ENCODE measurements around the gene IRX4. TPM values are rescaled to one million over a fixed set of nuclear protein-coding genes. Genes with fewer than 3 reads are reported as not detected.

The IRX4 gene
- total and polyA plus RNA-seq, 4 donors = not detected

GRCh38 chr5:1880377-1881025 is 2.2 kb downstream of the IRX4 start (continued):
- TF ChIP-seq EGR1 (IDR thresholded peaks at IDR 0.05; ENCODE audit: low read depth in 2 of 2) (no peak), ATF3 (IDR thresholded peaks at IDR 0.05) (no peak), FOXA2 (IDR thresholded peaks at IDR 0.05) (no peak), FOXA1 (IDR thresholded peaks at IDR 0.05) (no peak), TAF1 (conservative IDR thresholded peaks at IDR 0.05) (no peak), MAX (IDR thresholded peaks at IDR 0.05) (no peak), RAD21 (IDR thresholded peaks at IDR 0.05) (no peak), HNF4G (IDR thresholded peaks at IDR 0.05) (no peak)

DNA sequence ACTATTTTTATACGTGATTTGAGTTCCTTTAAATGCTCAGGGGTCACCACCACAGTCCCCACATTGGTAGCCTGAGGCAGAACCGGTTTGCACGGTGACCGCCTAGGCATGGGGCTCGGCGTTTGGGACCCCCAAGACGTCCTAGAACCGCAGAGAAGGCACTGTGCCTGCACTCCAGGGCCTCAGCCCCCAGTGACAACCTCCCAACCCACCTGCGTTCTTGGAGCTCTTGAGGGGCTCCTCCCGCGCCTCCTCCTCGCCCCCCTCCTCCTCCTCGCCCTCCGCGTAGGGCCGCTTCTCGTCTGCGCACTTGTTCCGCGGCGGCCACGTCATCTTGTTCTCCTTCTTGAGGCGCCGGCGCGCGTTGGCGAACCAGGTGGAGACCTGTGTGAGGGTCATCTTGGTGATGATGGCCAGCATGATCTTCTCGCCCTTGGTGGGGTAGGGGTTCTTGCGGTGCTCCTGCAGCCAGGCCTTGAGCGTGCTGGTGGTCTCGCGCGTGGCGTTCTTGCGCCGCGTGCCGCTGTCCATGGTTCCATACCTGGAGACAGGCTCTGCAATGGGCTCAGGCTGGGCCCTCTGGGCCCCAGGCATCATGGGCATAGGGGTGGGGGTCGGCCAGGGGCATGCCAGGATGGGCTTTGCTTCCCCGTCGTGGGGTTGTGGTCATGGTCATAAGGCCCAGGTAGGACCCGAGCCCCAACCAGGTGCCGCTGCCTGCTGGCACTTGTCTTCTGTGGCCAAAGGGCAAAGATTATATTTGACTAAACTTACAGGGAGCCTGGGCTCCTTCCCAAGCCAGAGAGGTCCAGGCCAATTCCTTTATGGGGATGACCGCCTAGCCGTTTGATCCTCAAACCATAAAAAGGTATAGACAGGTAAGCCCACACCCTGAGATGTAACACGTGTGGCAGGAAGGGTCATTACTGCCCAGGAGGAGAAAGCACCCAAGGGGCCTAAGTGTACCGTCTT is 3.1 kb downstream of the IRX4 start:
- Histone ChIP-seq H3K36me3 (ENCODE audit: control insufficient read depth in 4 of 4, insufficient read depth in 3 of 4, low read depth in 1 of 4, low read length in 3 of 4) (no peaks in the 10 kb centered on the region), H3K27ac (ENCODE audit: low read depth in 1 of 2, low read length in 2 of 2) (no peak overlapping the region), H3K9me3 (ENCODE audit: control insufficient read depth in 4 of 4, low read length in 3 of 4) (no peaks in the 10 kb centered on the region), H3K27me3 (ENCODE audit: control insufficient read depth in 4 of 4, insufficient read depth in 4 of 4, low read length in 3 of 4) (peaks cover 9 to 54% (median 13%) of the 10 kb centered on the region in 4 donors), H3K4me3 (ENCODE audit: low read depth in 1 of 3, low read length in 3 of 3) (no peak overlapping the region), H3K9ac (ENCODE audit: low read depth in 1 of 2, low read length in 2 of 2) (no peak overlapping the region), H3K4me1 (ENCODE audit: control insufficient read depth in 4 of 4, insufficient read depth in 4 of 4, low read length in 3 of 4) (peaks cover 13 to 36% (median 22%) of the 10 kb centered on the region in 4 donors)
- DNase-seq (ENCODE audit: low spot score) = no peak
- TF ChIP-seq YY1 (IDR thresholded peaks at IDR 0.05) = no peak
- no peak for TF ChIP-seq SP1 (IDR thresholded peaks at IDR 0.05)
- no peak for TF ChIP-seq FOXA1 (IDR thresholded peaks at IDR 0.05)
- no peak for TF ChIP-seq JUND (IDR thresholded peaks at IDR 0.05)
- no peak for TF ChIP-seq FOXA2 (IDR thresholded peaks at IDR 0.05)
- no peak for TF ChIP-seq RAD21 (IDR thresholded peaks at IDR 0.05)
- TF ChIP-seq GABPA (IDR thresholded peaks at IDR 0.05 in 1 of 2, conservative IDR thresholded peaks at IDR 0.05 in 1 of 2) = no peak
- TF ChIP-seq ATF3 (IDR thresholded peaks at IDR 0.05) = no peak
- TF ChIP-seq MAX (IDR thresholded peaks at IDR 0.05) = no peak
- no peak for TF ChIP-seq NR2F2 (IDR thresholded peaks at IDR 0.05)
- no peak for TF ChIP-seq HNF4G (IDR thresholded peaks at IDR 0.05)
- TF ChIP-seq, protein P1, sequence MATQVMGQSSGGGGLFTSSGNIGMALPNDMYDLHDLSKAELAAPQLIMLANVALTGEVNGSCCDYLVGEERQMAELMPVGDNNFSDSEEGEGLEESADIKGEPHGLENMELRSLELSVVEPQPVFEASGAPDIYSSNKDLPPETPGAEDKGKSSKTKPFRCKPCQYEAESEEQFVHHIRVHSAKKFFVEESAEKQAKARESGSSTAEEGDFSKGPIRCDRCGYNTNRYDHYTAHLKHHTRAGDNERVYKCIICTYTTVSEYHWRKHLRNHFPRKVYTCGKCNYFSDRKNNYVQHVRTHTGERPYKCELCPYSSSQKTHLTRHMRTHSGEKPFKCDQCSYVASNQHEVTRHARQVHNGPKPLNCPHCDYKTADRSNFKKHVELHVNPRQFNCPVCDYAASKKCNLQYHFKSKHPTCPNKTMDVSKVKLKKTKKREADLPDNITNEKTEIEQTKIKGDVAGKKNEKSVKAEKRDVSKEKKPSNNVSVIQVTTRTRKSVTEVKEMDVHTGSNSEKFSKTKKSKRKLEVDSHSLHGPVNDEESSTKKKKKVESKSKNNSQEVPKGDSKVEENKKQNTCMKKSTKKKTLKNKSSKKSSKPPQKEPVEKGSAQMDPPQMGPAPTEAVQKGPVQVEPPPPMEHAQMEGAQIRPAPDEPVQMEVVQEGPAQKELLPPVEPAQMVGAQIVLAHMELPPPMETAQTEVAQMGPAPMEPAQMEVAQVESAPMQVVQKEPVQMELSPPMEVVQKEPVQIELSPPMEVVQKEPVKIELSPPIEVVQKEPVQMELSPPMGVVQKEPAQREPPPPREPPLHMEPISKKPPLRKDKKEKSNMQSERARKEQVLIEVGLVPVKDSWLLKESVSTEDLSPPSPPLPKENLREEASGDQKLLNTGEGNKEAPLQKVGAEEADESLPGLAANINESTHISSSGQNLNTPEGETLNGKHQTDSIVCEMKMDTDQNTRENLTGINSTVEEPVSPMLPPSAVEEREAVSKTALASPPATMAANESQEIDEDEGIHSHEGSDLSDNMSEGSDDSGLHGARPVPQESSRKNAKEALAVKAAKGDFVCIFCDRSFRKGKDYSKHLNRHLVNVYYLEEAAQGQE (IDR thresholded peaks at IDR 0.05) = no peak
- TF ChIP-seq EGR1 (IDR thresholded peaks at IDR 0.05; ENCODE audit: low read depth in 2 of 2) = no peak
- no peak for TF ChIP-seq TAF1 (conservative IDR thresholded peaks at IDR 0.05)
- no peak for TF ChIP-seq HNF4A (conservative IDR thresholded peaks at IDR 0.05)
- TF ChIP-seq, protein P2, sequence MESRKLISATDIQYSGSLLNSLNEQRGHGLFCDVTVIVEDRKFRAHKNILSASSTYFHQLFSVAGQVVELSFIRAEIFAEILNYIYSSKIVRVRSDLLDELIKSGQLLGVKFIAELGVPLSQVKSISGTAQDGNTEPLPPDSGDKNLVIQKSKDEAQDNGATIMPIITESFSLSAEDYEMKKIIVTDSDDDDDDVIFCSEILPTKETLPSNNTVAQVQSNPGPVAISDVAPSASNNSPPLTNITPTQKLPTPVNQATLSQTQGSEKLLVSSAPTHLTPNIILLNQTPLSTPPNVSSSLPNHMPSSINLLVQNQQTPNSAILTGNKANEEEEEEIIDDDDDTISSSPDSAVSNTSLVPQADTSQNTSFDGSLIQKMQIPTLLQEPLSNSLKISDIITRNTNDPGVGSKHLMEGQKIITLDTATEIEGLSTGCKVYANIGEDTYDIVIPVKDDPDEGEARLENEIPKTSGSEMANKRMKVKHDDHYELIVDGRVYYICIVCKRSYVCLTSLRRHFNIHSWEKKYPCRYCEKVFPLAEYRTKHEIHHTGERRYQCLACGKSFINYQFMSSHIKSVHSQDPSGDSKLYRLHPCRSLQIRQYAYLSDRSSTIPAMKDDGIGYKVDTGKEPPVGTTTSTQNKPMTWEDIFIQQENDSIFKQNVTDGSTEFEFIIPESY (IDR thresholded peaks at IDR 0.05) = no peak
- TF ChIP-seq RXRA (IDR thresholded peaks at IDR 0.05) = no peak
- TF ChIP-seq, protein P3, sequence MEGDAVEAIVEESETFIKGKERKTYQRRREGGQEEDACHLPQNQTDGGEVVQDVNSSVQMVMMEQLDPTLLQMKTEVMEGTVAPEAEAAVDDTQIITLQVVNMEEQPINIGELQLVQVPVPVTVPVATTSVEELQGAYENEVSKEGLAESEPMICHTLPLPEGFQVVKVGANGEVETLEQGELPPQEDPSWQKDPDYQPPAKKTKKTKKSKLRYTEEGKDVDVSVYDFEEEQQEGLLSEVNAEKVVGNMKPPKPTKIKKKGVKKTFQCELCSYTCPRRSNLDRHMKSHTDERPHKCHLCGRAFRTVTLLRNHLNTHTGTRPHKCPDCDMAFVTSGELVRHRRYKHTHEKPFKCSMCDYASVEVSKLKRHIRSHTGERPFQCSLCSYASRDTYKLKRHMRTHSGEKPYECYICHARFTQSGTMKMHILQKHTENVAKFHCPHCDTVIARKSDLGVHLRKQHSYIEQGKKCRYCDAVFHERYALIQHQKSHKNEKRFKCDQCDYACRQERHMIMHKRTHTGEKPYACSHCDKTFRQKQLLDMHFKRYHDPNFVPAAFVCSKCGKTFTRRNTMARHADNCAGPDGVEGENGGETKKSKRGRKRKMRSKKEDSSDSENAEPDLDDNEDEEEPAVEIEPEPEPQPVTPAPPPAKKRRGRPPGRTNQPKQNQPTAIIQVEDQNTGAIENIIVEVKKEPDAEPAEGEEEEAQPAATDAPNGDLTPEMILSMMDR (IDR thresholded peaks at IDR 0.05; ENCODE audit: low read depth, low read length, missing input control) = no peak
- 13% methylated on average over 48 of the region's 48 CpGs for WGBS
